H1 (cell line): ENCODE results near the gene GREM2. TPM values are rescaled to one million over a fixed set of nuclear protein-coding genes. Genes with fewer than 3 reads are reported as not detected.

Source experiments
- CTCF ChIA-PET: fragments of 300-600 bp; sonication (Branson Sonifier 250); formaldehyde crosslinking; loops from one replicate; lab custom pipeline; 2021; ENCODE audit not compliant: partially characterized antibody; lab: Charles Lee
- POLR2A ChIA-PET: fragments of 300-600 bp; sonication (Branson Sonifier 250); formaldehyde crosslinking; loops from one replicate; lab custom pipeline; 2021; ENCODE audit warnings: inconsistent platforms; ENCODE audit not compliant: partially characterized antibody; lab: Charles Lee
- DNase-seq, 2 experiments: peaks; one replicate each; pipeline versions ENCODE4 v3.0.0 to v3.0.0-alpha.2; 2010 to 2022; ENCODE audit warnings: low spot score in 2 of 2, low read depth in 1 of 2, mixed read lengths in 1 of 2
- FAIRE-seq: peaks from 2 replicates; lab custom pipeline; 2011; peaks lifted over from hg19 to GRCh38; lab: Jason Lieb, UNC
- H2AFZ ChIP-seq: 2 replicates; pipeline ENCODE4 v1.8.1; 2012; ENCODE audit warnings: low read length, inconsistent platforms
- H2AK5ac ChIP-seq: 2 replicates; pipeline ENCODE4 v1.6.1; 2013; ENCODE audit warnings: low read depth, low read length
- H2BK120ac ChIP-seq: replicated peaks from 2 replicates; pipeline ENCODE3; 2013; ENCODE audit warnings: low read depth, low read length, inconsistent platforms
- H2BK12ac ChIP-seq: 2 replicates; pipeline ENCODE4 v1.6.1; 2013; ENCODE audit warnings: low read depth, low read length
- H2BK15ac ChIP-seq: 2 replicates; pipeline ENCODE4 v1.6.1; 2013; ENCODE audit warnings: low read length
- H2BK20ac ChIP-seq: 2 replicates; pipeline ENCODE4 v1.6.1; 2013; ENCODE audit warnings: low read length
- H2BK5ac ChIP-seq: 2 replicates; pipeline ENCODE4 v1.6.1; 2013; ENCODE audit warnings: low read depth, low read length
- H3K14ac ChIP-seq: 2 replicates; pipeline ENCODE4 v1.6.1; 2013; ENCODE audit warnings: inconsistent platforms; ENCODE audit not compliant: insufficient read length
- H3K18ac ChIP-seq: 2 replicates; pipeline ENCODE4 v1.6.1; 2013; ENCODE audit warnings: low read length; ENCODE audit errors: extremely low read depth
- H3K23ac ChIP-seq: 2 replicates; pipeline ENCODE4 v1.6.1; 2013; ENCODE audit warnings: inconsistent platforms; ENCODE audit not compliant: insufficient read length
- H3K23me2 ChIP-seq: 2 replicates; pipeline ENCODE4 v1.6.1; 2013; ENCODE audit warnings: low read depth, low read length
- H3K27ac ChIP-seq: 2 replicates; pipeline ENCODE4 v1.6.1; 2011; ENCODE audit warnings: low read depth, low read length, inconsistent platforms
- H3K27me3 ChIP-seq, 4 experiments: replicated peaks in 1 of 4; 1 replicate in 1 of 4; 2 replicates in 3 of 4; pipeline versions ENCODE4 v1.6.1 to v1.8.1; 2011 to 2013; ENCODE audit warnings: low read length in 3 of 4, mild to moderate bottlenecking in 3 of 4, inconsistent platforms in 2 of 4, mixed read lengths in 2 of 4, moderate library complexity in 1 of 4; ENCODE audit not compliant: control insufficient read depth in 3 of 4, insufficient read depth in 3 of 4; ENCODE audit errors: extremely low read depth in 1 of 4
- H3K36me3 ChIP-seq, 4 experiments: 2 replicates each; pipeline versions ENCODE4 v1.6.1 to v1.8.1; 2011 to 2013; ENCODE audit warnings: mild to moderate bottlenecking in 4 of 4, low read length in 3 of 4, moderate library complexity in 2 of 4, control low read depth in 1 of 4, inconsistent platforms in 1 of 4; ENCODE audit not compliant: insufficient read depth in 4 of 4, control insufficient read depth in 2 of 4
- H3K4ac ChIP-seq: replicated peaks from 2 replicates; pipeline ENCODE3; 2013; ENCODE audit warnings: low read length, low read depth, mixed read lengths, inconsistent platforms; ENCODE audit not compliant: insufficient read length
- H3K4me1 ChIP-seq, 4 experiments: replicated peaks in 1 of 4; 1 replicate in 1 of 4; 2 replicates in 3 of 4; pipeline versions ENCODE4 v1.6.1 to v1.8.1; 2011 to 2013; ENCODE audit warnings: low read length in 3 of 4, inconsistent platforms in 2 of 4, mixed read lengths in 1 of 4; ENCODE audit not compliant: insufficient read depth in 4 of 4, control insufficient read depth in 3 of 4
- H3K4me2 ChIP-seq, 2 experiments: 2 replicates each; pipeline versions ENCODE4 v1.6.1 to v1.8.1; 2011 to 2013; ENCODE audit warnings: low read depth in 2 of 2, low read length in 2 of 2, control low read depth in 1 of 2, inconsistent platforms in 1 of 2, mild to moderate bottlenecking in 1 of 2; ENCODE audit not compliant: insufficient read depth in 1 of 2
- H3K4me3 ChIP-seq, 4 experiments: fragments of 200-600, 300-600 bp in 1 of 4; sonication (generic), shearing (Covaris generic), sonication (Bioruptor Twin) in 1 of 4; 2 replicates each; pipeline versions ENCODE4 v1.5.1 to v1.8.1; 2011 to 2016; ENCODE audit warnings: low read length in 4 of 4, low read depth in 3 of 4, control low read depth in 2 of 4, inconsistent platforms in 2 of 4, mild to moderate bottlenecking in 2 of 4, mixed read lengths in 1 of 4, moderate library complexity in 1 of 4; ENCODE audit not compliant: insufficient read depth in 2 of 4; ENCODE audit errors: extremely low read depth in 1 of 4
- H3K56ac ChIP-seq: replicated peaks from 2 replicates; pipeline ENCODE3; 2013; ENCODE audit warnings: low read depth, mild to moderate bottlenecking, mixed read lengths, low read length, inconsistent platforms; ENCODE audit not compliant: insufficient read length
- H3K79me1 ChIP-seq: 2 replicates; pipeline ENCODE4 v1.6.1; 2013; ENCODE audit warnings: low read depth, low read length, control low read depth
- H3K79me2 ChIP-seq, 2 experiments: 2 replicates each; pipeline versions ENCODE4 v1.6.1 to v1.8.1; 2012 to 2013; ENCODE audit warnings: low read length in 2 of 2, mild to moderate bottlenecking in 2 of 2, inconsistent platforms in 1 of 2; ENCODE audit not compliant: insufficient read depth in 2 of 2, control insufficient read depth in 1 of 2
- H3K9ac ChIP-seq, 4 experiments: replicated peaks in 1 of 4; 1 replicate in 1 of 4; 2 replicates in 3 of 4; pipeline versions ENCODE4 v1.6.1 to v1.8.1; 2011 to 2013; ENCODE audit warnings: low read depth in 3 of 4, low read length in 3 of 4, control low read depth in 2 of 4, mild to moderate bottlenecking in 2 of 4, moderate library complexity in 2 of 4, inconsistent platforms in 1 of 4; ENCODE audit errors: extremely low read depth in 1 of 4
- H3K9me3 ChIP-seq, 2 experiments: 2 replicates each; pipeline versions ENCODE4 v1.6.1 to v1.8.1; 2012 to 2013; ENCODE audit warnings: mild to moderate bottlenecking in 2 of 2, moderate library complexity in 2 of 2, control low read depth in 1 of 2, inconsistent platforms in 1 of 2, low read depth in 1 of 2, low read length in 1 of 2, mixed read lengths in 1 of 2; ENCODE audit not compliant: insufficient read depth in 2 of 2
- H4K20me1 ChIP-seq, 2 experiments: replicated peaks in 1 of 2; 2 replicates each; pipeline versions ENCODE3 to v1.8.1; 2011 to 2013; ENCODE audit warnings: inconsistent platforms in 2 of 2, low read length in 2 of 2, mild to moderate bottlenecking in 1 of 2; ENCODE audit not compliant: insufficient read depth in 2 of 2, control insufficient read depth in 1 of 2
- H4K5ac ChIP-seq: 2 replicates; pipeline ENCODE4 v1.6.1; 2013; ENCODE audit warnings: low read length, low read depth, mixed read lengths, inconsistent platforms; ENCODE audit not compliant: insufficient read length
- H4K8ac ChIP-seq: 2 replicates; pipeline ENCODE4 v1.8.0; 2013; ENCODE audit warnings: mild to moderate bottlenecking, moderate library complexity, low read length, inconsistent platforms; ENCODE audit not compliant: insufficient read depth; ENCODE audit errors: extremely low read depth
- H4K91ac ChIP-seq: replicated peaks from 2 replicates; pipeline ENCODE3; 2013; ENCODE audit warnings: low read length, mixed read lengths, inconsistent platforms; ENCODE audit not compliant: insufficient read length
- ASH2L ChIP-seq: fragments of 200-600, 300-600 bp; sonication (generic); IDR thresholded peaks from one replicate; pipeline ENCODE4 v1.7.1; 2017; ENCODE audit warnings: low read length
- CEBPB ChIP-seq: IDR thresholded peaks from 2 replicates; pipeline ENCODE4 v1.6.1; 2012; ENCODE audit warnings: low read depth, low read length
- CREB1 ChIP-seq: IDR thresholded peaks from 2 replicates; pipeline ENCODE4 v1.6.1; 2012; ENCODE audit warnings: inconsistent platforms
- EZH2 ChIP-seq: fragments of 200-600 bp; sonication (generic); IDR thresholded peaks from 2 replicates; pipeline ENCODE4 v1.7.1; 2012; ENCODE audit warnings: low read depth, mild to moderate bottlenecking, moderate library complexity, low read length, inconsistent platforms; ENCODE audit not compliant: severe bottlenecking
- GABPA ChIP-seq: IDR thresholded peaks from 2 replicates; pipeline ENCODE4 v1.6.1; 2011; ENCODE audit warnings: mild to moderate bottlenecking, low read length, moderate library complexity, borderline replicate concordance; ENCODE audit not compliant: insufficient read depth
- HDAC6 ChIP-seq: IDR thresholded peaks from one replicate; pipeline ENCODE4 v1.7.1; 2012; ENCODE audit warnings: low read depth, mild to moderate bottlenecking, inconsistent platforms, low read length, moderate library complexity
- JUN ChIP-seq: IDR thresholded peaks from 2 replicates; pipeline ENCODE4 v1.6.1; 2011; ENCODE audit warnings: low read depth, mild to moderate bottlenecking, improper control_type of control experiment, low read length
- KDM4A ChIP-seq: IDR thresholded peaks from one replicate; pipeline ENCODE4 v1.7.1; 2012; ENCODE audit warnings: low read depth, mild to moderate bottlenecking, moderate library complexity, low read length, inconsistent platforms; ENCODE audit not compliant: severe bottlenecking
- KDM5A ChIP-seq: fragments of 200-600 bp; IDR thresholded peaks from 2 replicates; pipeline ENCODE4 v1.7.1; 2012; ENCODE audit warnings: mild to moderate bottlenecking, low read length, inconsistent platforms, mixed read lengths
- POLR2AphosphoS5 ChIP-seq: IDR thresholded peaks from 2 replicates; pipeline ENCODE4 v1.6.1; 2011; ENCODE audit warnings: low read depth, low read length
- POU5F1 ChIP-seq: IDR thresholded peaks from 2 replicates; pipeline ENCODE4 v1.6.1; 2011; ENCODE audit warnings: low read depth, mild to moderate bottlenecking, low read length, moderate library complexity
- RBBP5 ChIP-seq: IDR thresholded peaks from 2 replicates; pipeline ENCODE4 v1.7.1; 2012; ENCODE audit warnings: low read depth, mild to moderate bottlenecking, inconsistent platforms, low read length, moderate library complexity, borderline replicate concordance
- RNF2 ChIP-seq: fragments of 200-900, 300-1000 bp; sonication (generic); IDR thresholded peaks from 2 replicates; pipeline ENCODE4 v1.7.1; 2016; ENCODE audit warnings: borderline replicate concordance, low read depth, mild to moderate bottlenecking, antibody characterized with exemption, low read length; ENCODE audit not compliant: poor library complexity, severe bottlenecking; ENCODE audit errors: missing control alignments
- SP1 ChIP-seq: IDR thresholded peaks from 2 replicates; pipeline ENCODE4 v1.6.1; 2011; ENCODE audit warnings: low read depth, low read length
- TAF7 ChIP-seq: optimal IDR thresholded peaks from 2 replicates; pipeline ENCODE3; 2011; ENCODE audit warnings: low read depth, mild to moderate bottlenecking, inconsistent platforms, low read length, moderate library complexity, borderline replicate concordance
- TCF12 ChIP-seq: IDR thresholded peaks from 2 replicates; pipeline ENCODE4 v1.6.1; 2011; ENCODE audit warnings: low read depth, mild to moderate bottlenecking, low read length
- WGBS, 2 experiments: shearing (Covaris generic) in 1 of 2; methylation state at CpG; one replicate each; pipeline versions ENCODE4 v1.1.6 to v1.1.7; 2013 to 2015; ENCODE audit warnings: low lambda C conversion rate in 2 of 2, mixed read lengths in 2 of 2, inconsistent platforms in 1 of 2, low coverage in 1 of 2, missing lambda C conversion rate in 1 of 2; ENCODE audit not compliant: insufficient replicate concordance in 2 of 2, insufficient coverage in 1 of 2, insufficient read length in 1 of 2; ENCODE audit errors: extremely low coverage in 1 of 2, missing lambda C conversion rate in 1 of 2; 5-methylcytosine and 5-hydroxymethylcytosine counted together
- polyA plus RNA-seq, 7 experiments: library from polyadenylated mRNA; depleted of rRNA in 3 of 7; stranded (reverse) in 5 of 7; unstranded in 2 of 7; fragments of >200 nt in 5 of 7; fragments of 200-250 nt in 2 of 7; gene quantifications; 1 replicate in 5 of 7; 2 replicates in 1 of 7; 4 replicates in 1 of 7; pipeline versions ENCODE4 v1.2.1 to v1.2.3, GENCODE V29; 2011 to 2013; ENCODE audit warnings: missing spikeins in 2 of 7, mixed read lengths in 2 of 7
- total RNA-seq: library from RNA; stranded (reverse); fragmentation: NEBNext Ultra II Directional; extraction: Animal tissue kit (Norgen Biotek cat#: 25700); gene quantifications from 2 replicates; pipeline ENCODE4 v1.2.1, GENCODE V29; 2021

The GREM2 gene
- total and polyA plus RNA-seq, 2 of the 8 experiments (the other 6 are each of a cell fraction or from before 2014, with no cell fraction given), result 0.05 TPM; not detected in 1

DNA sequence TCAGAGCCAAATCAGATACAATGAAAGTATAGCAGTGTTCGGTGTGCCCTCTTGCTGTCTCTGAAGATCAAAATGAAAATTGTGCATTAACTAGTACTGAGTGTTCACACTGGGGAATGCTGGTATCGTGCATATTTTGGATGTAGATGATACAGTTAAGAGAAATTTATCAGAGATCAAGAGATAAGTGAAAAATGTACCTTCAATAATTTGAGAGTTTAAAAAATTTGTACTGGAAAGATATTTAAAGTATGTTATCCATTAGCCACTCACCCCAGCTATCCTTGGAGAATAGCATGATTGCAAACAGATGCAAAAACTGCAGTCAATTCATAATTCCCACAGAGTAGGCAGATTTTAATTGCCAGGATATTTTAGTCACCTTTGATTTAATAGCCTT lies 56.4 kb downstream of the GREM2 start:
- H3K23ac ChIP-seq, result no peak overlapping the region
- H3K79me2 ChIP-seq, result no peaks in the 10 kb centered on the region
- FAIRE-seq (no peak), DNase-seq (no peak)
- no peak overlapping the region for H2AFZ ChIP-seq
- no peak overlapping the region for H3K9ac ChIP-seq
- no peaks in the 10 kb centered on the region for H3K36me3 ChIP-seq
- H3K27ac ChIP-seq, result no peak overlapping the region
- no peak overlapping the region for H2BK5ac ChIP-seq
- no peak overlapping the region for H2BK15ac ChIP-seq
- ChIA-PET POLR2A (no interaction called here), CTCF (no interaction called here)
- H3K27me3 ChIP-seq, result no peaks in the 10 kb centered on the region
- no peak overlapping the region for H4K5ac ChIP-seq
- H2BK120ac ChIP-seq, result no peak overlapping the region
- no peak overlapping the region for H3K14ac ChIP-seq
- H4K91ac ChIP-seq, result no peak overlapping the region
- no peak overlapping the region for H2BK20ac ChIP-seq
- no peaks in the 10 kb centered on the region for H3K79me1 ChIP-seq
- H3K4ac ChIP-seq, result no peak overlapping the region
- no peaks in the 10 kb centered on the region for H3K23me2 ChIP-seq
- H4K20me1 ChIP-seq, result no peaks in the 10 kb centered on the region
- no peak overlapping the region for H3K4me2 ChIP-seq
- H3K9me3 ChIP-seq, result no peaks in the 10 kb centered on the region
- H3K4me1 ChIP-seq, result no peaks in the 10 kb centered on the region
- H3K18ac ChIP-seq, result no peak overlapping the region
- H2AK5ac ChIP-seq, result no peak overlapping the region
- 86% methylated on average over 2 of the region's 2 CpGs; no CpG with 5 or more reads in 1 of the 2 experiments for WGBS, 2 experiments
- no peak overlapping the region for H2BK12ac ChIP-seq
- no peak overlapping the region for H4K8ac ChIP-seq
- no peak overlapping the region for H3K4me3 ChIP-seq
- no peak overlapping the region for H3K56ac ChIP-seq
- TF ChIP-seq KDM4A, result no peak
- no peak for TF ChIP-seq TCF12
- no peak for TF ChIP-seq JUN
- TF ChIP-seq EZH2, result no peak
- TF ChIP-seq POU5F1, result no peak
- no peak for TF ChIP-seq RBBP5
- TF ChIP-seq TAF7, result no peak
- TF ChIP-seq ASH2L, result no peak
- TF ChIP-seq GABPA, result no peak
- no peak for TF ChIP-seq RNF2
- no peak for TF ChIP-seq CEBPB
- TF ChIP-seq SP1, result no peak
- no peak for TF ChIP-seq KDM5A
- no peak for TF ChIP-seq POLR2AphosphoS5
- no peak for TF ChIP-seq CREB1
- no peak for TF ChIP-seq HDAC6
